GM21529 (cell line): ENCODE data around the gene TBC1D5.

ENCODE experiments used
- ATAC-seq: cut with Tn5 transposase; IDR thresholded peaks from one replicate; pipeline ENCODE4 v1.9.1; 2021; ENCODE audit not compliant: unreplicated experiment

TBC1D5 gene

DNA sequence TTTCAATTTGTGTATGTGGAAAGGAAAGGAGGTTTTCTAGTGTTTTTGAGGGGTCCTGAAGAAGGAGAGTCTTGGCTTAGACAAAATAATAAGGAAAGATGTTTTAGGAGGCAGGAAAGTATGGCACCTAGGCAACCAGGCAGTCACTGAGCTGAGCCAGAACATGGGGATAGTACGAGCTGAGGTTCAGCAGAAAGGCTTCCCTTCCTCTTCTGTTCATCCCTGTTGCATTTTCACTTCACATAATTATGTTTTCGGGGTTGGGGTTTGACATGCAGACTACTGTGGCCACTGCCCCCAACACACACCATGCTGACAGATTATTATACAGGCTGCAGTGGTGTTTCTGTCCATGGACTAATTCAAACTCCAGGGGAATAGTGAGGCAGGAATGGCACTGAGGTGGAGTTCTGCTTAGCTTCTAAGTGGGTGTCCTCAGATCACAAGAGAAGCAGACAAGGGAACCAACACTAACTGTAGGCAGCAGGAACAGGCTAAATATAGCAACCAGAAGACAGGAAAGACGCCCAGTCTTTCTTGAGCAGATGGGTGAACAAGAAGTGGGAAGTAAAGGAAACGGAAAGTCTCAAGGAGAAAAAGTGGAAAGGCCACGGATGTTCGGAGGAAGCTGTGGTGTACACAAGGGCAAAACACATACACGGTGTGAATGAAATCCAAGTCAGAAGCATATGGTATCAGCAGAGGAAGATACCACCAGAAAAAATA, 551.9 kb downstream of the TBC1D5 start:
- ATAC-seq, result no peak

- ATAC-seq, result no peak
These were observed 554.1 kb downstream of the TBC1D5 start for GRCh38 chr3:17188378-17188777.

GRCh38 chr3:17187589-17188184, 554.7 kb downstream of the TBC1D5 start:
- ATAC-seq, result no peak

- ATAC-seq, result no peak
These were observed 558.4 kb downstream of the TBC1D5 start for GRCh38 chr3:17183951-17184550.

DNA sequence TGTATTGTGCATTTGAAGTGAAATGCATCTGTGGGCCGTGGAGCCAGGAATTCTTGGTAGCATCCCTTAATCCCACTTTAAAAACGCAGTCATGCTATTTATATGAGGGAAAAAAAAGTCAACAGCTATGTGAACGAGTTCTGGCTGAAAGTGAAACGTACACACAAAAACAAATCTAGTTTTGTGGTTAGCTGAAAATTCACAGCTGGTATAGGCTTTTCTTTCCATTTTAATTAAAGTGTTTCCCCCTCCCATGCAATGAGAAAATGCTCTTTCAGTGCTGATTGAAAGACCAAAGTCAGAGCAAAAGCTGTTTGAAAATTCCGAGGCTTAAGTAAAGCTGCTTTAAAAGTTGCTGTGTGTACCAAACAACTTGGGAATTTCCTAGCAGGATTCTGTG, 560.3 kb downstream of the TBC1D5 start:
- ATAC-seq, result peak; percentile 65

GRCh38 chr3:17181413-17181907, 561.0 kb downstream of the TBC1D5 start:
- no peak for ATAC-seq

GRCh38 chr3:17179381-17180205, 562.8 kb downstream of the TBC1D5 start:
- ATAC-seq, result peak; percentile 57

GRCh38 chr3:17176757-17177156, 565.7 kb downstream of the TBC1D5 start:
- ATAC-seq, result no peak

- ATAC-seq, result no peak
These were observed 567.1 kb downstream of the TBC1D5 start for GRCh38 chr3:17175187-17175807.

GRCh38 chr3:17166369-17166768, 576.1 kb downstream of the TBC1D5 start:
- ATAC-seq, result no peak

- no peak for ATAC-seq
These were observed 580.3 kb downstream of the TBC1D5 start for GRCh38 chr3:17162116-17162515.

GRCh38 chr3:17160597-17160996, 581.8 kb downstream of the TBC1D5 start:
- ATAC-seq, result no peak

- ATAC-seq, result no peak
These were observed 583.3 kb downstream of the TBC1D5 start for GRCh38 chr3:17158941-17159682.

GRCh38 chr3:17157713-17158112, 584.7 kb downstream of the TBC1D5 start:
- ATAC-seq, result no peak

DNA sequence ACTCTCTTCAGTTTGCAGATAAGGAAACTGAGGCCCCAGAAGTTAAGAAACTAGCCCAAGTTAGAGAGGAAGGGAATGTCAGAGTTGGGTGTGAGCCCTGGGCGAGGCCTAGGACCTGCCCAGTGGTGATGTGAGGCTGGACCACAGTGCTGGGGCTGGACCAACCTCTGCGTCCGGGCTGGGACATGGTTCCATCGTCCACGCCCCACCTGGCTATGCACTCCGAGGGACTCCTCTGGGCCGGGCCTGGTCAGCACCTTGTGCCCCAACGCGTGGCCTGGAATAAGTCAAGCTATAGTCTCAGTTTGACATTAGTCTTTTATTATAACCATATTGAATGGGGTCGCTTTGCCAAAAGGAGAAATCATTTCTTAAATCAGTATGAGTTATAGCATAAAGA, 585.6 kb downstream of the TBC1D5 start:
- no peak for ATAC-seq

DNA sequence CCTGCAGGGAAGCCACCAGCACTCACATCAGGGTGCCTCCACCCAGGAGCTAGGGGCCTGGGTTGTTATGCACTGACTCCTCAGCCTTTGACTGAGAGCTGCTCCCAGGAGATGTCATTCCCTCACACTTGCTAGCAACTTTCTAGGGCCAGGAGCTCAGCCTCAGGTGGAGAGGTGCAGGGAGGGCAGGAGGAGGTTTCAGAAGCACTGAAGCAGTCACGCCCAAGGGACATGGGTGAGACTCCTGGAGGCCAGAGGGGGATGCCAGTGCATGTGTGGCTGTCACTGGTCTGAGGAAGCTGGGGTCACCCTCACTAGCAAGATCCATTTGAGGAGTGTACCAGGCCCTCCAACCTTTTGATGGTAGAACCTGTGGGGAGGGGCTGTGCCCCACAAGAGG, 586.5 kb downstream of the TBC1D5 start:
- ATAC-seq, result no peak

DNA sequence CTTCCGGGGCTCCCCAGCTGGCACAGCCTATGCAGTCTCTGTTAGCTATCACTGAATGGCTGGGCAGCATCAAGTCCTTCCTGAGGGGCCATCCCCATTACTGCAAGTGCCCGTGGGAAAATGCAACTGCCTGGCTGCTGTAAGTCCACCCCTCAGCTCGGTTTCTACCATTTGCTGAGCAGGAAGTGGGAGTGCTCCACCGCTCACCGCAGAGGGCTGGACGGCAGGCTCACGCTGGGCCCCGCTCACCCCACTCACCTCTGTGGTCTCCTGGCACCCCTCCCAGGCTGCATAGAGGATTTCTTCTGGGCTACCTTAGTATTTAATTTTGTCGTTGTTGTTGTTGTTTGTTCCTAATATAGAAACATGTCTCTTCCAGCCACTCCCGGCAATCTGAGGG, 587.5 kb downstream of the TBC1D5 start:
- ATAC-seq, result no peak

DNA sequence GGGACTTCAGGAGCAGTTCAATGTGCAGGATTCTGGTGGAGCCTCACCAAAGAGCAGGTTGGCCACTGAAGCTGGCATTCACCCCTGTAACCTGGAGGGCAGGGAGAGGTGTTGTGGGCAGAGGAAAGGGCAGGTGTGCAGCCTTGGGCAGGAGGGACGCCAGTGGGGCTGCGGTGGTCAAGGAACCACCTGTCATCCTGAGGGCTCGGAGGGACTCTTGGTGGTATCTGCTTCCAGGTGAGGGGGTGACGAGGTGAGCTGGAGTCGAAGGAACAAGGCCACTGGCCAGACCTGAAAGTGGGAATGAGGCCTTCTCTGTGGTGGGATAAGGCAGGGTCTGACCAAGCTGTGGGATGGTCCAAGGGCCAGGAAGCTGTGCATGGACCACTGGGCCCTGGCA, 588.2 kb downstream of the TBC1D5 start:
- ATAC-seq, result no peak

DNA sequence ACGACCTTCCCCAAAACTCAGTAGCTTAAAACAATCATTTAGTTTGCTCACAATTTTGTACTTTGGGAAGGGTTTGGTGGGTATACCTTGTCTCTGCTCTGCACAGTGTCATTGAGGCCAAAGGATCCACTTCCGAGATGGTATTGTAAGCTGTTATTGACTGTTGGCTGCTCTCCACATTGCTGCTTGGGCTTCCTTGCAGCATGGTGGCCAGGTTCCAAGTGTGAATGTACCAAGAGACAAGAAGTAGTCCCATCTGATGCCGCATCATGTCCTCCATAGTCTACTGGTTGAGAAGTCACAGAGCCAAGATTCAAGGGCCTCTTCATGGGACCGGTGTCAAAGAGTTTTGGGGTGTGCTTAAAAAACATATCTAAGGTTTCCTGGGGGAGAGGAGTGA, 589.2 kb downstream of the TBC1D5 start:
- no peak for ATAC-seq
